Measurements from ENCODE around the gene ZNF282.

DNA sequence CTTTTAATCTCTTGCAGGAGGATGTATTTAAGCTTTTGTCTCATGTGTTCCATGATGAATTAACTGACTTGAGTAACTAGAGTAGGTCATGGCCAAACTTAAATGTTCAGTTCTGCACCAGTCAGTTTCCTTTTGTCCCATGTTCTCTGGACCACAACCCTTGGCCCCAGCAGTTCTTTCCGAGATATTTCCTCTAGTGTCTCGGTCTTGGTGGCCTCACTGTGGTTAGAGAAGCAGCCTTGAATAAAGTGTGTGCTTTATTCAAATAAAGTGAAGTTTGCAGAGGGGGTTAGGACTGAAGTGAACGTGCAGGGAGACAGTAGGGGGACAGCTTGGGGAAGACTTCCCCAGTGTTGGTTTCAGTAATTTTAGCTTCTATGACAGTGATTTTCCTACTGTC, 53.4 kb downstream of the ZNF282 start:
- TF ChIP-seq, protein P1, sequence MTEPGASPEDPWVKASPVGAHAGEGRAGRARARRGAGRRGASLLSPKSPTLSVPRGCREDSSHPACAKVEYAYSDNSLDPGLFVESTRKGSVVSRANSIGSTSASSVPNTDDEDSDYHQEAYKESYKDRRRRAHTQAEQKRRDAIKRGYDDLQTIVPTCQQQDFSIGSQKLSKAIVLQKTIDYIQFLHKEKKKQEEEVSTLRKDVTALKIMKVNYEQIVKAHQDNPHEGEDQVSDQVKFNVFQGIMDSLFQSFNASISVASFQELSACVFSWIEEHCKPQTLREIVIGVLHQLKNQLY (CRISPR knock-in tag; conservative IDR thresholded peaks at IDR 0.05): no peak
- TF ChIP-seq, protein P2, sequence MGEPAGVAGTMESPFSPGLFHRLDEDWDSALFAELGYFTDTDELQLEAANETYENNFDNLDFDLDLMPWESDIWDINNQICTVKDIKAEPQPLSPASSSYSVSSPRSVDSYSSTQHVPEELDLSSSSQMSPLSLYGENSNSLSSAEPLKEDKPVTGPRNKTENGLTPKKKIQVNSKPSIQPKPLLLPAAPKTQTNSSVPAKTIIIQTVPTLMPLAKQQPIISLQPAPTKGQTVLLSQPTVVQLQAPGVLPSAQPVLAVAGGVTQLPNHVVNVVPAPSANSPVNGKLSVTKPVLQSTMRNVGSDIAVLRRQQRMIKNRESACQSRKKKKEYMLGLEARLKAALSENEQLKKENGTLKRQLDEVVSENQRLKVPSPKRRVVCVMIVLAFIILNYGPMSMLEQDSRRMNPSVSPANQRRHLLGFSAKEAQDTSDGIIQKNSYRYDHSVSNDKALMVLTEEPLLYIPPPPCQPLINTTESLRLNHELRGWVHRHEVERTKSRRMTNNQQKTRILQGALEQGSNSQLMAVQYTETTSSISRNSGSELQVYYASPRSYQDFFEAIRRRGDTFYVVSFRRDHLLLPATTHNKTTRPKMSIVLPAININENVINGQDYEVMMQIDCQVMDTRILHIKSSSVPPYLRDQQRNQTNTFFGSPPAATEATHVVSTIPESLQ (CRISPR knock-in tag; IDR thresholded peaks at IDR 0.05): no peak
- no peak for TF ChIP-seq KAT7 (CRISPR knock-in tag; IDR thresholded peaks at IDR 0.05; ENCODE audit: borderline replicate concordance)
- TF ChIP-seq BDP1 (IDR thresholded peaks at IDR 0.05; ENCODE audit: insufficient read depth, insufficient read length): no peak
- no peak for TF ChIP-seq ZNF408 (CRISPR knock-in tag; IDR thresholded peaks at IDR 0.05; ENCODE audit: low read depth)
- TF ChIP-seq FOSL1 (tag; conservative IDR thresholded peaks at IDR 0.05): no peak
- no peak for TF ChIP-seq SMARCC2 (IDR thresholded peaks at IDR 0.05; ENCODE audit: low read depth)
- TF ChIP-seq, protein P3, sequence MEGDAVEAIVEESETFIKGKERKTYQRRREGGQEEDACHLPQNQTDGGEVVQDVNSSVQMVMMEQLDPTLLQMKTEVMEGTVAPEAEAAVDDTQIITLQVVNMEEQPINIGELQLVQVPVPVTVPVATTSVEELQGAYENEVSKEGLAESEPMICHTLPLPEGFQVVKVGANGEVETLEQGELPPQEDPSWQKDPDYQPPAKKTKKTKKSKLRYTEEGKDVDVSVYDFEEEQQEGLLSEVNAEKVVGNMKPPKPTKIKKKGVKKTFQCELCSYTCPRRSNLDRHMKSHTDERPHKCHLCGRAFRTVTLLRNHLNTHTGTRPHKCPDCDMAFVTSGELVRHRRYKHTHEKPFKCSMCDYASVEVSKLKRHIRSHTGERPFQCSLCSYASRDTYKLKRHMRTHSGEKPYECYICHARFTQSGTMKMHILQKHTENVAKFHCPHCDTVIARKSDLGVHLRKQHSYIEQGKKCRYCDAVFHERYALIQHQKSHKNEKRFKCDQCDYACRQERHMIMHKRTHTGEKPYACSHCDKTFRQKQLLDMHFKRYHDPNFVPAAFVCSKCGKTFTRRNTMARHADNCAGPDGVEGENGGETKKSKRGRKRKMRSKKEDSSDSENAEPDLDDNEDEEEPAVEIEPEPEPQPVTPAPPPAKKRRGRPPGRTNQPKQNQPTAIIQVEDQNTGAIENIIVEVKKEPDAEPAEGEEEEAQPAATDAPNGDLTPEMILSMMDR (IDR thresholded peaks at IDR 0.05 in 2 of 3, conservative IDR thresholded peaks at IDR 0.05 in 1 of 3; ENCODE audit: insufficient read depth in 2 of 3, low read depth in 1 of 3, low read length in 3 of 3): no peak
- TF ChIP-seq TBP (optimal IDR thresholded peaks at IDR 0.05; ENCODE audit: low read depth, low read length): no peak
- TF ChIP-seq EHMT2 (IDR thresholded peaks at IDR 0.05): no peak
